ENCODE data around the gene DYNLT1. TPM values are rescaled to one million over a fixed set of nuclear protein-coding genes. Genes with fewer than 3 reads are reported as not detected.
"Not testable (repeated sequence)": the region's sequence is repeated elsewhere in the genome, so short reads cannot be mapped to it uniquely, and the experiment has no call there.

DYNLT1 gene
- total and polyA plus RNA-seq, 5 donors = 97.7 to 148 (median 110) TPM

DNA sequence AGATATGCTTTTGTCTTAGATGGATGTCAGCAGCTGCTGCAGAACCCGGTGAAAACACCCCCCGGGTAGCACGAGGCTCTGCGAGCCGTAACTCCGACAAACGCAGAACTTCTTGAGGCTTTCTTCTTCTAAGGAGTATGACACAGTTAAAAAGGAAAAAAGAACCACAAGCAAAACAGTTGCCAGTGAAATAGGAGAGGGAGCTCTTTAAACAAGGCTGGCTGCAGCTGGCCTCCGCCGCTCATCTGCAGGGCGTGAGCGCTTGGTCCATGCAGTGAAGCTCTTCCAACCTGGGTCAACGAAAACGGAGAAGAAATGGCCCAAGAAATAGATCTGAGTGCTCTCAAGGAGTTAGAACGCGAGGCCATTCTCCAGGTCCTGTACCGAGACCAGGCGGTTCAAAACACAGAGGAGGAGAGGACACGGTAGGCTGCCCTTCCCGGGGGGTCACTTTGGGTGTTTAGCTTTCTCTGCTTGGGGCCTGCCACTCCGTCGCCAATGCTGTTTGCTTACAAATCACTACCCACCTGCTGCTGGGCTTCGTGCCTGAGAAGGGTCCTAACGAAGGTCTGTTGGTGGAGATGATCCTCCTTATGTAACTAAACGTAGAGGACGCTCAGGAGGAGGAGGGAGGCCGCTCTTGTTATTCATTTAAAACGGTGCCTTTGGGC, 18.5 kb upstream of the DYNLT1 start:
- H3K9me3 ChIP-seq (ENCODE audit: control insufficient read depth, low read length) = no peaks in the 10 kb centered on the region
- no peak overlapping the region for H3K27ac ChIP-seq (ENCODE audit: low read length)
- intact Hi-C loops (cut with DNase I) = no loop called here
- no peak overlapping the region for H3K4me3 ChIP-seq (ENCODE audit: low read length)
- peaks cover 2% of the 10 kb centered on the region for H3K4me1 ChIP-seq (ENCODE audit: control insufficient read depth, insufficient read depth, low read length)
- DNase-seq = no peak
- no peaks in the 10 kb centered on the region for H3K27me3 ChIP-seq (ENCODE audit: control insufficient read depth, insufficient read depth)
- WGBS = 51% methylated on average over 27 of the region's 27 CpGs
- peak; percentile 28 to 42 for ATAC-seq

DNA sequence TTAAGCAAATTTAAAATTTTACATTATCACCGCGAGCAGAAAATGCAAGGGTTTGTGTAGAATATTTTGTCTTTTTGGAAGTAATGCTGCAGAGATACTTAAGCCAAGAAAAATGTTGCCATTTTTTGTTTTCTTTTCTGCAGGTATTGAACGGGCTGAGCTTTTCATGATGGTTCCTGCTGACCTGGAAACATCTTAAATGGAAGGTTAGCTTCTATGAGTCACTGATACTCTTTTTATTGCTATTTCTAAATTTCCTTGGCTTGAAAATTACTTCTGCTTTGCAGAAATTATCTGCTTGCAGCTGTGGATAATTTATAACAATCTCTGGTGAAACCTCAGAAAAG, 18.0 kb upstream of the DYNLT1 start:
- H3K27me3 ChIP-seq (ENCODE audit: control insufficient read depth, insufficient read depth) = no peaks in the 10 kb centered on the region
- no peak overlapping the region for H3K27ac ChIP-seq (ENCODE audit: low read length)
- ATAC-seq (no peak), DNase-seq (no peak)
- H3K4me1 ChIP-seq (ENCODE audit: control insufficient read depth, insufficient read depth, low read length) = peaks cover 2% of the 10 kb centered on the region
- H3K4me3 ChIP-seq (ENCODE audit: low read length) = no peak overlapping the region
- no peaks in the 10 kb centered on the region for H3K9me3 ChIP-seq (ENCODE audit: control insufficient read depth, low read length)
- intact Hi-C loops (cut with DNase I) = no loop called here
- 76% methylated on average over 3 of the region's 3 CpGs for WGBS

DNA sequence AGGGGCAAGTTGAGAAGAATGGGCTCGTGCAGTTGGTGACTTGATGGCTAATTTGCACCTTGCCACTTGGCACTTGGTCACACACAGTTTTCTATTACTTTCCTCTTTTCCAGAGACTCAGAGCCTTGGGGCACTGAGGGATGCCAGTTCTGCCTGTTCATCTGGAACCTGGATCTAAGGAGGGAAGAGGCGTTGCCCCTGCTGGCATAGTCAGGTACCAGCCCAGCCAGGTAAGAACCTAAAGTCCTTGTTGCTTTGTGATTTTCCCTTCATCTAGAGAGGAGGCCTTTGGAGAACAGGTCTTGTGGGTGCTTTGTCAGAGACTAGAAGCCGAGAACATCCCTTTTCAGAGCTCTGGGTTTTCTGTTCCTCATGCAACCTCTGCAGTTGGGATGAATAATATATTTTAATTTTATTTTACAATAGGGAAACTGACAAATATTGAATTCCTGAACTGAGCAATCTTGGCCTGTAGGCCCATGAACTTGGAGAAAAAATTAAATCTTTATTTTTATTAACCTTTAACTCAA, 16.7 kb upstream of the DYNLT1 start:
- no peak overlapping the region for H3K27ac ChIP-seq (ENCODE audit: low read length)
- intact Hi-C loops (cut with DNase I) = no loop called here
- no peak overlapping the region for H3K4me3 ChIP-seq (ENCODE audit: low read length)
- DNase-seq = no peak
- 91% methylated on average over 3 of the region's 3 CpGs for WGBS
- no peak for ATAC-seq
- peaks cover 2% of the 10 kb centered on the region for H3K4me1 ChIP-seq (ENCODE audit: control insufficient read depth, insufficient read depth, low read length)
- no peaks in the 10 kb centered on the region for H3K27me3 ChIP-seq (ENCODE audit: control insufficient read depth, insufficient read depth)
- H3K9me3 ChIP-seq (ENCODE audit: control insufficient read depth, low read length) = no peaks in the 10 kb centered on the region

DNA sequence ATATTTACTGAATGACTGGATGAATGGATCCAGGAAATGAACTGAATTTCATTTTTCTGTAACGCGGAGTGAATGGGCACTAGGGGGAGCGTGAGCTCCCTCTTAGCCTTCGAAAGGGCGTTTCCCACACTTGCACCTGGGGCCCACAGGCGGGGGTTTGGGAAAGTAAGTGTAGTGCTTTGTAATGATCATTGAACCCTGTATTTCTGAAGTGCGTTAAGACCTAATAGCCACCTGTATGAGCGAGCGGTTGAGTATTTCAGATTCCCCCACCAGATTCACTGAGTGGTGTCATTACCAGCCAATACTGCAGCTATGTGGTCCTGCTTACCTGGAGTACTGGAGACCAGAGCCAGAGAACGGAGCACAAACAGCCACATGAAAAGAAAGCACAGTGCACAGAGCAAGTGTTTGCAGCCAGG, 15.8 kb upstream of the DYNLT1 start:
- Histone ChIP-seq H3K4me1 (ENCODE audit: control insufficient read depth, insufficient read depth, low read length) (peaks cover 2% of the 10 kb centered on the region), H3K27ac (ENCODE audit: low read length) (no peak overlapping the region), H3K9me3 (ENCODE audit: control insufficient read depth, low read length) (no peaks in the 10 kb centered on the region), H3K4me3 (ENCODE audit: low read length) (no peak overlapping the region), H3K27me3 (ENCODE audit: control insufficient read depth, insufficient read depth) (no peaks in the 10 kb centered on the region)
- WGBS = 46% methylated on average over 10 of the region's 10 CpGs
- intact Hi-C loops (cut with DNase I) = no loop called here
- DNase-seq (no peak), ATAC-seq (peak in 1 of 2 donors; percentile 14)

DNA sequence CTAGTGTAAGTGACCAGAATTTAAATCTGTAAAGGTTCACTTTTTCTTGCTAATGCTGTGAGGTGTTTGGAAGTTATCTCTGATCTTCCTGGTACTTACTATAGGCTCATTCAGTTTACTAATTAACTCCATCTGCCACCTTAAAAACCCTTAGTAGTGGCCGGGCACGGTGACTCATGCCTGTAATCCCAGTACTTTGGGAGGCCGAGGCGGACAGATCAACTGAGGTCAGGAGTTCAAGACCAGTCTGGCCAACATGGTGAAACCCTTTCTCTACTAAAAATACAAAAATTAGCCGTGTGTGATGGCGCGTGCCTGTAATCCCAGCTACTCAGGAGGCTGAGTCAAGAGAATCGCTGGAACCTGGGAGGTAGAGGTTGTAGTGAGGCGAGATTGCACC, 12.4 kb upstream of the DYNLT1 start:
- ATAC-seq; H3K27ac ChIP-seq (ENCODE audit: low read length); H3K4me3 ChIP-seq (ENCODE audit: low read length); DNase-seq; H3K4me1 ChIP-seq (ENCODE audit: control insufficient read depth, insufficient read depth, low read length); intact Hi-C loops (cut with DNase I); H3K27me3 ChIP-seq (ENCODE audit: control insufficient read depth, insufficient read depth); H3K9me3 ChIP-seq (ENCODE audit: control insufficient read depth, low read length): not testable (repeated sequence)
- WGBS = 88% methylated on average over 9 of the region's 9 CpGs

DNA sequence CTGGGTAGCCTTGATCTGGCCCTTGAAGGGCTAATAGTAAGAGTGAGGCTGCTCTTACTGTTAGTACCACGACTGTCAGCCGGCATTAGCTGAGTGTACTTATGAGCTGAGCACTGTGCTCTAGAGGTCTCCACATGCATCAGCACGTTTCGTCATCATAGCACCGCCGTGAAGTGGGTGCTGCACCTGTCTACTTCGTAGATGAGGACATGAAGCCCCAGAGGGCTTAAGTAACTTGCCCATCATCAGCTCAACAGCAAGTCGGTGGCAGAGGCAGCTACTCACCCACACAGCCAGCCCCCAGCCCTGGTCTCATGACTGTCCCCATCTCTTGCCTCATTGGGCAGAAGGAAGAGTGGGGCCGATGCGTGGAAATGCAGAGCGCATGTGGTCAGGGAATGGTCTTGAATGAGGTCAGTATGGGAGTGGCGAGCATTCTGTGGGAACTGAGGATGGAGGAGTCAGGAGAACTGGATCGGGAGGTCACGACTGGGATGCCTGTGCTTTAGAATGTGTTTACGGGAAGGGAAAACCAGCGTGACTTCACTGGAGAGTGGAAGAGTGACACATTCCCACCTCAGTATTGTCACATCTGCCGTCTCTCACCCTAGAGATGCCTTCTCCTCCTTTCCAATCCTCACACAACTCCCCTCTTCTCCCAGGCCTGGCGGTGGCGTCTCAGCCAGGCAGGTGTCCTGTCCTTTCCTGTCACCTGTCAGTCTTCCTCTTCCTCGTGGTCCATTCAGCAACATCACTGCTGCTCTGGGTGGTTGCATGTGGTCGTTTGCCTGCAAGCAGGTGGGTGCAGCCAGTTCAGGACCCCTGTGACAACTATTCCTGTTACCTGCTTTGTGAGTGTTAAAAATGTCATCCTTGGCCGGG, 11.3 kb upstream of the DYNLT1 start:
- DNase-seq = no peak
- Histone ChIP-seq H3K27me3 (ENCODE audit: control insufficient read depth, insufficient read depth) (no peaks in the 10 kb centered on the region), H3K4me3 (ENCODE audit: low read length) (no peak overlapping the region), H3K27ac (ENCODE audit: low read length) (no peak overlapping the region), H3K4me1 (ENCODE audit: control insufficient read depth, insufficient read depth, low read length) (peaks cover 2% of the 10 kb centered on the region), H3K9me3 (ENCODE audit: control insufficient read depth, low read length) (no peaks in the 10 kb centered on the region)
- 88% methylated on average over 22 of the region's 22 CpGs for WGBS
- intact Hi-C loops (cut with DNase I) = no loop called here
- ATAC-seq = no peak

DNA sequence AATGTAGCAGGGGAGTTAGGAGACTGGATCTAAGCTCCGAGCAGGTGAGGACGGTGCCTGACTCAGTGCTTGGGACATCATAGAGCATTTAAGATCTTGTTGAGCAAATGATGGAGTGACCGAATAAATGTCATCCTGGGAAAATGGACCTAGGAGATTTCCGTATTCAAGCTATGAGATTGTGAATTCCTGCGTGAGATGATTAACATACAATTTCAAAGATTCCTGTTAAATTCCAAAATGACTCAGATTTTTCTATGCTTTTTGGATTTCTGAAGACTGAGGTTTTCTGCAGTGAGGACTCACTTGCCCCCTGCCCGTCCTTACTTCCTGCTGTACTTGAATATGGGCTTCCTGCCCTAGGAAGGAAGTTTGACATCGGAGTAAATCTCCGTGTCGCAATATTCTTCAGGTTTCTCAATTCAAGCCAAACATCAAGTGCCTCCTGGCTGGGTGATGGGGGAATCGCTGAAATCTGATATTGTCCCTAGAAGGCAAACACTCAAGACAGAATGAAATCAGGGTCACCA, 10.5 kb upstream of the DYNLT1 start:
- H3K4me1 ChIP-seq (ENCODE audit: control insufficient read depth, insufficient read depth, low read length) = peaks cover 2% of the 10 kb centered on the region
- intact Hi-C loops (cut with DNase I) = no loop called here
- WGBS = 50% methylated on average over 10 of the region's 10 CpGs
- H3K27me3 ChIP-seq (ENCODE audit: control insufficient read depth, insufficient read depth) = no peaks in the 10 kb centered on the region
- DNase-seq = no peak
- no peaks in the 10 kb centered on the region for H3K9me3 ChIP-seq (ENCODE audit: control insufficient read depth, low read length)
- peak in 1 of 2 donors; percentile 32 for ATAC-seq
- no peak overlapping the region for H3K4me3 ChIP-seq (ENCODE audit: low read length)
- peak overlapping the region; percentile 23 for H3K27ac ChIP-seq (ENCODE audit: low read length)

DNA sequence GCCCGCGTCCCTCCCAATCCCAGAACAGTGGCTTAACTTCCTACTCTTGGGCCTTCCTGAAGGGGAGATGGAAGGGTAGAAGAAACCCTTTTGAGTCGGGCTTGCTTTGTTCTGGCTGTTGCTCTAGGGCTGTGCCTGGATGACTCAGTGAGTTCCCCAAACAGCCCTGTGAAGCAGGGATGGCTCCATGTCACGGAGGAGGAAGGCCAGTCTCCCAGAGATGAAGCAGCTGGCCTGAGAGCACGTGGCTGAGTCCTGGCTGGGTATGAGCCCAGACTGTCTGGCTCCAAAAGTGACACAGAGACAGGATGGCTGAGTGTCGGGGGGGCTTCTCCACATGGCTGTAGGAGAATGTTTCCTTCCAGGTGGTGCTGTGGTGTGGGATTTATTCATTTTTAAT, 10.0 kb upstream of the DYNLT1 start:
- Histone ChIP-seq H3K27me3 (ENCODE audit: control insufficient read depth, insufficient read depth) (no peaks in the 10 kb centered on the region), H3K4me3 (ENCODE audit: low read length) (no peak overlapping the region), H3K27ac (ENCODE audit: low read length) (peak overlapping the region; percentile 80), H3K4me1 (ENCODE audit: control insufficient read depth, insufficient read depth, low read length) (peaks cover 4% of the 10 kb centered on the region), H3K9me3 (ENCODE audit: control insufficient read depth, low read length) (no peaks in the 10 kb centered on the region)
- intact Hi-C loops (cut with DNase I) = no loop called here
- DNase-seq (peak; percentile 84 to 90 (median 84)), ATAC-seq (peak; percentile 93 to 95)
- WGBS = 25% methylated on average over 6 of the region's 6 CpGs

DNA sequence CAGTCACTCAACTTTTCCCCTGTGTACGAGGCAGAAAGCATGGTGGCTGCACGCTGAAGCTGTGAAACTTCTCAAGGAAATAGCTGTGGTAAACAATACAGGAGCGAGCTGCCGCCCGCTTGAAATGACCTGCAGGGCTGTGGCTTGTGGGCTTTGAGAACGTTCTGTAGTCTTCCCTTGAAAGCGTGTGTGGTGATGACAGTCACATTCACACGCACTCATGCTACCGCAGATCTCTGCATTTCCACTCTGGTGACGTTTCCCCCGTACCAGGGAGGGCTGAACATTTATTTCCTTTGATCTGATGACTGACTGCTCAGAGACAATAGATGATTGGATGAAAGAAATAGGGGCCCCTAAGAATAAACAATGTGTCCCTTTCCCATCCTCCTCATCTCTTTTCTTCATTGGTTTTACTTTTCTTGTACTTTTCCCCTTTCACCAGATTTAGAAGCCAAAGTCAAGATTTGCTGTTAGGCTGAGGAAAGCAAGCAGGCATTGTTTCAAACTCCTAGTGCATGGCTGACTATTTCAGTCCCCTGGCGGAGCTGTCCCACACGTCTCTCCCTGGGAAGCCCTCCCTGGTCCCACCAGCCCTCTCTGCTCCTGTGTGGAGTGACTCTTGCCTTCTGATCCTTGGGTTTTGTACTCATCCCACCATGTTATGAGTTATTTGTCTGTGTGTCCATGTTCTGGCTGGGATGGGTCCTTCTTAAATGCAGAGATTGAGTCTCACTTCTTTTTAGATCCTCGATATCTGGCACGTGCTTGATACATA, 9.2 kb upstream of the DYNLT1 start:
- 44% methylated on average over 15 of the region's 15 CpGs for WGBS
- Histone ChIP-seq H3K4me3 (ENCODE audit: low read length) (no peak overlapping the region), H3K27me3 (ENCODE audit: control insufficient read depth, insufficient read depth) (no peaks in the 10 kb centered on the region), H3K27ac (ENCODE audit: low read length) (peak overlapping the region; percentile 80), H3K4me1 (ENCODE audit: control insufficient read depth, insufficient read depth, low read length) (peaks cover 4% of the 10 kb centered on the region), H3K9me3 (ENCODE audit: control insufficient read depth, low read length) (no peaks in the 10 kb centered on the region)
- ATAC-seq (peak; percentile 62 to 67), DNase-seq (peak in 1 of 3 donors; percentile 76)
- intact Hi-C loops (cut with DNase I) = no loop called here

DNA sequence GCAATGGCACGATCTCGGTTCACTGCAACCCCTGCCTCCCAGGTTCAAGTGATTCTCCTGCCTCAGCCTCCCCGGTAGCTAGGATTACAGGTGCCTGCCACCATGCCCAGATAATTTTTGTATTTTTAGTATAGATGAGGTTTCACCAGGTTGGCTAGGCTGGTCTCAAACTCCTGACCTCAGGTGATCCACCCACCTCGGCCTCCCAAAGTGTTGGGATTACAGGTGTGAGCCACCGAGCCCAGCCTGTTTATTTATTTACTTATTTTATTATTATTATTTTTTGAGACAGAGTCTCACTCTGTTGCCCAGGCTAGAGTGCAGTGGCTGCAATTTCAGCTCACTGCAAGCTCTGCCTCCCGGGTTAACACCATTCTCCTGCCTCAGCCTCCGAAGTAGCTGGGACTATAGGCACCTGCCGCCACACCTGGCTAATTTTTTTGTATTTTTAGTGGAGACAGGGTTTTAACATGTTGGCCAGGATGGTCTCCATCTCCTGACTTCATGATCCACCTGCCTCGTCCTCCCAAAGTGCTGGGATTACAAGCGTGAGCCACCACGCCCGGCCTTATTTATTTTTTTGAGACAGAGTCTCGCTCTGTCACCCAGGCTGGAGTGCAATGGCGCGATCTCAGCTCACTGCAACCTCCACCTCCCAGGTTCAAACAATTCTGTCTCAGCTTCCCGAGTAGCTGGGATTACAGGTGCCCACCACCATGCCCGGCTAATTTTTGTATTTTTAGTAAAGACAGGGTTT, 7.6 kb upstream of the DYNLT1 start:
- H3K9me3 ChIP-seq (ENCODE audit: control insufficient read depth, low read length); H3K4me3 ChIP-seq (ENCODE audit: low read length); intact Hi-C loops (cut with DNase I); H3K27ac ChIP-seq (ENCODE audit: low read length); H3K4me1 ChIP-seq (ENCODE audit: control insufficient read depth, insufficient read depth, low read length); ATAC-seq; DNase-seq; H3K27me3 ChIP-seq (ENCODE audit: control insufficient read depth, insufficient read depth): not testable (repeated sequence)
- WGBS = 86% methylated on average over 17 of the region's 17 CpGs

Data from right cardiac atrium (tissue), 5 donors.